ENCODE data around the gene RNF166.

Gene RNF166

GRCh38 chr16:88680554-88681083, 25.6 kb downstream of the RNF166 start:
- H3K27me3 ChIP-seq = peaks cover 64% of the 10 kb centered on the region
- no peak for DNase-seq
- no peaks in the 10 kb centered on the region; the same call in 1 of the 2 replicates for H3K4me1 ChIP-seq
- H3K9me3 ChIP-seq = no peaks in the 10 kb centered on the region; the same call in 1 of the 2 replicates
- H3K36me3 ChIP-seq = no peaks in the 10 kb centered on the region
- no peak overlapping the region for H3K4me3 ChIP-seq (ENCODE audit: low read depth, low read length)
- no peak for TF ChIP-seq CTCF (IDR thresholded peaks at IDR 0.05; ENCODE audit: low read depth, low read length)

- peak overlapping the region; percentile 26 for H3K4me3 ChIP-seq (ENCODE audit: low read depth, low read length)
- DNase-seq = peak; percentile 40
- H3K36me3 ChIP-seq = no peaks in the 10 kb centered on the region
- no peaks in the 10 kb centered on the region; the same call in 1 of the 2 replicates for H3K9me3 ChIP-seq
- no peak for TF ChIP-seq CTCF (IDR thresholded peaks at IDR 0.05; ENCODE audit: low read depth, low read length)
- H3K4me1 ChIP-seq = no peaks in the 10 kb centered on the region; the same call in 1 of the 2 replicates
- peaks cover 42% of the 10 kb centered on the region for H3K27me3 ChIP-seq
These were observed 27.8 kb downstream of the RNF166 start for GRCh38 chr16:88678224-88678979.

- H3K27me3 ChIP-seq = peaks cover 42% of the 10 kb centered on the region
- H3K36me3 ChIP-seq = no peaks in the 10 kb centered on the region
- peak overlapping the region; percentile 26; the same call in 1 of the 2 replicates for H3K4me3 ChIP-seq (ENCODE audit: low read depth, low read length)
- no peak for DNase-seq
- no peaks in the 10 kb centered on the region; the same call in 1 of the 2 replicates for H3K9me3 ChIP-seq
- H3K4me1 ChIP-seq = no peaks in the 10 kb centered on the region; the same call in 1 of the 2 replicates
- TF ChIP-seq CTCF (IDR thresholded peaks at IDR 0.05; ENCODE audit: low read depth, low read length) = no peak
These were observed 28.5 kb downstream of the RNF166 start for GRCh38 chr16:88677721-88678120.

GRCh38 chr16:88676502-88677242, 29.5 kb downstream of the RNF166 start:
- TF ChIP-seq CTCF (IDR thresholded peaks at IDR 0.05; ENCODE audit: low read depth, low read length) = no peak
- Histone ChIP-seq H3K4me1 (no peaks in the 10 kb centered on the region; the same call in 1 of the 2 replicates), H3K4me3 (ENCODE audit: low read depth, low read length) (no peak overlapping the region), H3K36me3 (no peaks in the 10 kb centered on the region), H3K27me3 (peaks cover 34% of the 10 kb centered on the region), H3K9me3 (no peaks in the 10 kb centered on the region; the same call in 1 of the 2 replicates)
- DNase-seq = no peak

- no peak for DNase-seq
- no peaks in the 10 kb centered on the region for H3K36me3 ChIP-seq
- no peak for TF ChIP-seq CTCF (IDR thresholded peaks at IDR 0.05; ENCODE audit: low read depth, low read length)
- H3K27me3 ChIP-seq = peaks cover 17% of the 10 kb centered on the region
- no peak overlapping the region for H3K4me3 ChIP-seq (ENCODE audit: low read depth, low read length)
- H3K4me1 ChIP-seq = no peaks in the 10 kb centered on the region; the same call in 1 of the 2 replicates
- H3K9me3 ChIP-seq = no peaks in the 10 kb centered on the region; the same call in 1 of the 2 replicates
These were observed 32.4 kb downstream of the RNF166 start for GRCh38 chr16:88673716-88674379.
